ENCODE data around the gene COL20A1.

- TF ChIP-seq RARB (CRISPR knock-in tag; IDR thresholded peaks at IDR 0.05) (no peak), ISL1 (CRISPR knock-in tag; IDR thresholded peaks at IDR 0.05) (no peak), POU6F1 (CRISPR knock-in tag; IDR thresholded peaks at IDR 0.05; ENCODE audit: borderline replicate concordance, low read depth) (no peak), ZC3H10 (CRISPR knock-in tag; IDR thresholded peaks at IDR 0.05) (no peak), BACH2 (CRISPR knock-in tag; IDR thresholded peaks at IDR 0.05; ENCODE audit: borderline replicate concordance) (no peak)
These were observed 44.0 kb upstream of the COL20A1 start for GRCh38 chr20:63248835-63249591.
